ENCODE results near the gene DOCK3. TPM values are rescaled to one million over a fixed set of nuclear protein-coding genes. Genes with fewer than 3 reads are reported as not detected.

The DOCK3 gene
- total and polyA plus RNA-seq, 2 donors (not counting 3 experiments of a cell fraction or from before 2014, with no cell fraction given), result 0.08 to 0.13 TPM

DNA sequence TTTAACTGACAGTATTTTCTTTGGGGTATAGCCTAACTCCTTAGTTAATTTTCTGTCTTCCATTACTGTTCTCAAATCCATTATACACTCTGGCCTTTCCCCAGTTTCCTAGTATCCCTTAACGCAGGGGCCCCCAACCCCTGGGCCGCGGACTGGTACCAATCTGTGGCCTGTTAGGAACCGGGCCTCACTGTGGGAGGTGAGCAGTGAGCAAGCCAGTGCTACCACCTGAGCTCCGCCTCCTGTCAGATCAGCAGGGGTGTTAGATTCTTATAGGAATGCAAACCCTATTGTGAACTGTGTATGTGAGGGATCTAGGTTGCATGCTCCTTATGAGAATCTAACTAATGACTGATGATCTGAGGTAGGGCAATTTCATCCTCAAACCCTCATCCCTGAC is 75.1 kb downstream of the DOCK3 start:
- no peaks in the 10 kb centered on the region for H3K9me3 ChIP-seq (replicated peaks; ENCODE audit: control insufficient read depth, insufficient read depth, low read length)
- DNase-seq (ENCODE audit: low read depth, low spot score) (no peak), FAIRE-seq (no peak)
- dilution Hi-C loops (cut with MboI; ENCODE audit: extremely low pct_ligation_motif_present, low sequenced_read_pairs) (no loop called here), intact Hi-C loops (cut with micrococcal nuclease) (no loop called here)
- TF ChIP-seq, protein P1, sequence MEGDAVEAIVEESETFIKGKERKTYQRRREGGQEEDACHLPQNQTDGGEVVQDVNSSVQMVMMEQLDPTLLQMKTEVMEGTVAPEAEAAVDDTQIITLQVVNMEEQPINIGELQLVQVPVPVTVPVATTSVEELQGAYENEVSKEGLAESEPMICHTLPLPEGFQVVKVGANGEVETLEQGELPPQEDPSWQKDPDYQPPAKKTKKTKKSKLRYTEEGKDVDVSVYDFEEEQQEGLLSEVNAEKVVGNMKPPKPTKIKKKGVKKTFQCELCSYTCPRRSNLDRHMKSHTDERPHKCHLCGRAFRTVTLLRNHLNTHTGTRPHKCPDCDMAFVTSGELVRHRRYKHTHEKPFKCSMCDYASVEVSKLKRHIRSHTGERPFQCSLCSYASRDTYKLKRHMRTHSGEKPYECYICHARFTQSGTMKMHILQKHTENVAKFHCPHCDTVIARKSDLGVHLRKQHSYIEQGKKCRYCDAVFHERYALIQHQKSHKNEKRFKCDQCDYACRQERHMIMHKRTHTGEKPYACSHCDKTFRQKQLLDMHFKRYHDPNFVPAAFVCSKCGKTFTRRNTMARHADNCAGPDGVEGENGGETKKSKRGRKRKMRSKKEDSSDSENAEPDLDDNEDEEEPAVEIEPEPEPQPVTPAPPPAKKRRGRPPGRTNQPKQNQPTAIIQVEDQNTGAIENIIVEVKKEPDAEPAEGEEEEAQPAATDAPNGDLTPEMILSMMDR (IDR thresholded peaks at IDR 0.05; ENCODE audit: extremely low read depth in 1 of 2, insufficient read depth in 1 of 2, low read depth in 1 of 2, low read length in 2 of 2), result no peak
- TF ChIP-seq GATA2 (IDR thresholded peaks at IDR 0.05; ENCODE audit: insufficient read depth, insufficient read length, low read depth, low read length), result no peak
- TF ChIP-seq JUN (IDR thresholded peaks at IDR 0.05; ENCODE audit: borderline replicate concordance, insufficient read depth, insufficient read length, low read depth), result no peak
- no peak for TF ChIP-seq POLR2A (IDR thresholded peaks at IDR 0.05; ENCODE audit: low read depth, low read length)
- no peak overlapping the region for H3K4me2 ChIP-seq (ENCODE audit: insufficient read depth, low read length)
- H3K36me3 ChIP-seq (ENCODE audit: control insufficient read depth in 2 of 2, extremely low read depth in 1 of 2, insufficient read depth in 2 of 2, low read length in 2 of 2), result no peaks in the 10 kb centered on the region
- POLR2A ChIA-PET, result no interaction called here
- no peak overlapping the region for H3K27ac ChIP-seq (ENCODE audit: insufficient read depth, low read depth, low read length)
- no peaks in the 10 kb centered on the region for H3K79me2 ChIP-seq (ENCODE audit: control insufficient read depth, insufficient read depth, low read length)
- no peaks in the 10 kb centered on the region for H3K9me1 ChIP-seq (replicated peaks; ENCODE audit: control insufficient read depth, extremely low read depth, insufficient read depth, low read length)
- no peaks in the 10 kb centered on the region for H3K27me3 ChIP-seq (ENCODE audit: control insufficient read depth in 2 of 2, insufficient read depth in 2 of 2, low read length in 2 of 2)
- no peak overlapping the region for H3K4me3 ChIP-seq (replicated peaks in 1 of 3; ENCODE audit: insufficient read depth in 1 of 3, low read depth in 1 of 3, low read length in 3 of 3)
- no peak overlapping the region for H3K9ac ChIP-seq (replicated peaks; ENCODE audit: extremely low read depth, insufficient read depth, low read length)
- BruUV-seq (replicated peaks), result no TSS peak
- no peak overlapping the region for H2AFZ ChIP-seq (ENCODE audit: low read depth, low read length)
- CTCF ChIA-PET, result no interaction called here
- H3K4me1 ChIP-seq (ENCODE audit: control insufficient read depth, extremely low read depth, insufficient read depth, low read length), result no peaks in the 10 kb centered on the region
- H4K20me1 ChIP-seq (replicated peaks; ENCODE audit: control insufficient read depth, extremely low read depth, insufficient read depth, low read length), result no peaks in the 10 kb centered on the region

DNA sequence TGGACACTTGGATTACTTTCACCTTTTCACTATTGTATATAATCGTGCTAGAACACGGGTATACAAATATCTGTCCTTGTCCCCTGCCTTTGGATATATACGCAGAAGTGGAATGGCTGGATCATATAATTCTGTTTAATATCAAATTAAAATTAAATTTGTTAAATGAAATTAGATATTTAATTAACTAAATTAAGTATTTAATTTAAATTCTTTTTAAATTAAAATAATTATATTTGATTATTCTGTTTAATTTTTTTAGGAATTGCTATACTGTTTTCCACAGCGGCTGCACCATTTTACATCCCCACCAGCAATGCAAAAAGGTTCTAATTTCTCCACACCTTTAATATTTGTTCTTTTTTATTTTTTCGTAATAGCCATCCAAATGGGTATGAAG is 84.3 kb downstream of the DOCK3 start:
- no TSS peak for BruUV-seq (replicated peaks)
- FAIRE-seq, result no peak
- Histone ChIP-seq H3K9ac (replicated peaks; ENCODE audit: extremely low read depth, insufficient read depth, low read length) (no peak overlapping the region), H3K9me1 (replicated peaks; ENCODE audit: control insufficient read depth, extremely low read depth, insufficient read depth, low read length) (no peaks in the 10 kb centered on the region), H3K36me3 (ENCODE audit: control insufficient read depth in 2 of 2, extremely low read depth in 1 of 2, insufficient read depth in 2 of 2, low read length in 2 of 2) (no peaks in the 10 kb centered on the region), H3K9me3 (replicated peaks; ENCODE audit: control insufficient read depth, insufficient read depth, low read length) (no peaks in the 10 kb centered on the region), H3K27me3 (ENCODE audit: control insufficient read depth in 2 of 2, insufficient read depth in 2 of 2, low read length in 2 of 2) (no peaks in the 10 kb centered on the region), H3K4me2 (ENCODE audit: insufficient read depth, low read length) (no peak overlapping the region), H3K27ac (ENCODE audit: insufficient read depth, low read depth, low read length) (no peak overlapping the region), H3K79me2 (ENCODE audit: control insufficient read depth, insufficient read depth, low read length) (no peaks in the 10 kb centered on the region), H3K4me1 (ENCODE audit: control insufficient read depth, extremely low read depth, insufficient read depth, low read length) (no peaks in the 10 kb centered on the region), H3K4me3 (replicated peaks in 1 of 3; ENCODE audit: insufficient read depth in 1 of 3, low read depth in 1 of 3, low read length in 3 of 3) (no peak overlapping the region), H2AFZ (ENCODE audit: low read depth, low read length) (no peak overlapping the region), H4K20me1 (replicated peaks; ENCODE audit: control insufficient read depth, extremely low read depth, insufficient read depth, low read length) (no peaks in the 10 kb centered on the region)
- DNase-seq (ENCODE audit: low read depth, low spot score), result no peak
- ChIA-PET CTCF (no interaction called here), POLR2A (no interaction called here)
- dilution Hi-C loops (cut with MboI; ENCODE audit: extremely low pct_ligation_motif_present, low sequenced_read_pairs), result no loop called here
- no peak for TF ChIP-seq EZH2 (IDR thresholded peaks at IDR 0.05; ENCODE audit: borderline replicate concordance, low read depth, low read length, severe bottlenecking)
- no peak for TF ChIP-seq POLR2A (IDR thresholded peaks at IDR 0.05; ENCODE audit: low read depth, low read length)
- no peak for TF ChIP-seq GATA2 (IDR thresholded peaks at IDR 0.05; ENCODE audit: insufficient read depth, insufficient read length, low read depth, low read length)
- TF ChIP-seq, protein P2, sequence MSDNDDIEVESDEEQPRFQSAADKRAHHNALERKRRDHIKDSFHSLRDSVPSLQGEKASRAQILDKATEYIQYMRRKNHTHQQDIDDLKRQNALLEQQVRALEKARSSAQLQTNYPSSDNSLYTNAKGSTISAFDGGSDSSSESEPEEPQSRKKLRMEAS (IDR thresholded peaks at IDR 0.05; ENCODE audit: insufficient read depth, insufficient read length), result no peak
- TF ChIP-seq, protein P1 (IDR thresholded peaks at IDR 0.05; ENCODE audit: extremely low read depth in 1 of 2, insufficient read depth in 1 of 2, low read depth in 1 of 2, low read length in 2 of 2), result no peak
- TF ChIP-seq JUN (IDR thresholded peaks at IDR 0.05; ENCODE audit: borderline replicate concordance, insufficient read depth, insufficient read length, low read depth), result no peak
- TF ChIP-seq FOS (IDR thresholded peaks at IDR 0.05; ENCODE audit: borderline replicate concordance, insufficient read depth, low read length), result no peak
- no peak for TF ChIP-seq POLR2AphosphoS5 (IDR thresholded peaks at IDR 0.05; ENCODE audit: insufficient read depth, low read depth, low read length)
- TF ChIP-seq MYC (IDR thresholded peaks at IDR 0.05; ENCODE audit: low read depth, low read length), result no peak
- intact Hi-C loops (cut with micrococcal nuclease), result no loop called here

Measured in endothelial cell of umbilical vein (primary cell).